Nephron (organoid): Measurements from ENCODE around the gene CCBE1.

Experiments used
- H3K27ac Mint-ChIP-seq, 3 experiments: 2 replicates each; pipeline ENCODE4 v1.8.0; 2020; ENCODE audit warnings: mixed read lengths in 3 of 3, mild to moderate bottlenecking in 2 of 3, moderate library complexity in 1 of 3
- H3K27me3 Mint-ChIP-seq: 2 replicates; pipeline ENCODE4 v1.8.0; 2021; ENCODE audit warnings: low read depth, mild to moderate bottlenecking, moderate library complexity, mixed read lengths
- H3K36me3 Mint-ChIP-seq: 2 replicates; pipeline ENCODE4 v1.8.0; 2020; ENCODE audit warnings: low read depth, mixed read lengths
- H3K4me1 Mint-ChIP-seq: 2 replicates; pipeline ENCODE4 v1.8.0; 2020; ENCODE audit warnings: mixed read lengths
- H3K4me3 Mint-ChIP-seq, 3 experiments: 2 replicates each; pipeline ENCODE4 v1.8.0; 2020; ENCODE audit warnings: mild to moderate bottlenecking in 3 of 3, mixed read lengths in 3 of 3, moderate library complexity in 2 of 3
- H3K9me3 Mint-ChIP-seq: 2 replicates; pipeline ENCODE4 v1.8.0; 2020; ENCODE audit warnings: mixed read lengths
- CTCF ChIP-seq, 3 experiments: fragments of 200-600 bp; sonication (generic); IDR thresholded peaks; one replicate each; pipeline ENCODE4 v1.5.0; 2021; ENCODE audit warnings: antibody characterized with exemption in 3 of 3; ENCODE audit not compliant: unreplicated experiment in 3 of 3

The CCBE1 gene

DNA sequence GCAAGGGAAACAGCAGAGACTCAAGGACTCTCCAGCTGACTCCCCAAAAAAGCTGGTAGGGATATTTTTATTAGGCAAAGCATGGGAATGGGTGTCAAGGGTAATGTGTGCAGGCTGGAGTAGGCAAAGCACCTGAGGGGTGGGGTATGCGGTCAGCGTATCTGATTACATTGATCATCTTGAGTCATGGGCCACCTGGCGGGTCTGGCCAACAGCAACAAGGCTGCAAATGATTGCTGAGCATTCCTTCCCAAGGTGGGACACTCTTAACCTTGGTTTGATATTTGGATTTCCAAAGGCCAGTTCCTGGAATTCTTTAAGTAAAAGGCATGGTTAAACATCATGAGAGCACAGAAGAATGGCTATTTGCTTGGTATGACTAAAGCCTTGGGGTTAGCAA, 32.6 kb upstream of the CCBE1 start:
- no peak overlapping the region for H3K4me3 Mint-ChIP-seq
- H3K27me3 Mint-ChIP-seq: peaks cover 7% of the 10 kb centered on the region
- H3K4me1 Mint-ChIP-seq: no peaks in the 10 kb centered on the region
- peaks cover 3% of the 10 kb centered on the region for H3K9me3 Mint-ChIP-seq
- H3K36me3 Mint-ChIP-seq: no peaks in the 10 kb centered on the region
- H3K27ac Mint-ChIP-seq: no peak overlapping the region
- no peak for TF ChIP-seq CTCF (IDR thresholded peaks at IDR 0.05; ENCODE audit: unreplicated experiment in 3 of 3)

- Mint-ChIP-seq H3K27ac (peak overlapping the region in 1 of 3 experiments; percentile 62), H3K4me1 (no peaks in the 10 kb centered on the region), H3K27me3 (peaks cover 7% of the 10 kb centered on the region), H3K4me3 (no peak overlapping the region), H3K36me3 (no peaks in the 10 kb centered on the region), H3K9me3 (peaks cover 3% of the 10 kb centered on the region)
- no peak for TF ChIP-seq CTCF (IDR thresholded peaks at IDR 0.05; ENCODE audit: unreplicated experiment in 3 of 3)
These were observed 31.6 kb upstream of the CCBE1 start for GRCh38 chr18:59728816-59729215.

GRCh38 chr18:59725142-59725541, 27.9 kb upstream of the CCBE1 start:
- Mint-ChIP-seq H3K4me3 (no peak overlapping the region), H3K4me1 (peaks cover 6% of the 10 kb centered on the region), H3K27me3 (peaks cover 7% of the 10 kb centered on the region), H3K9me3 (peaks cover 6% of the 10 kb centered on the region), H3K36me3 (no peaks in the 10 kb centered on the region), H3K27ac (no peak overlapping the region)
- no peak for TF ChIP-seq CTCF (IDR thresholded peaks at IDR 0.05; ENCODE audit: unreplicated experiment in 3 of 3)

DNA sequence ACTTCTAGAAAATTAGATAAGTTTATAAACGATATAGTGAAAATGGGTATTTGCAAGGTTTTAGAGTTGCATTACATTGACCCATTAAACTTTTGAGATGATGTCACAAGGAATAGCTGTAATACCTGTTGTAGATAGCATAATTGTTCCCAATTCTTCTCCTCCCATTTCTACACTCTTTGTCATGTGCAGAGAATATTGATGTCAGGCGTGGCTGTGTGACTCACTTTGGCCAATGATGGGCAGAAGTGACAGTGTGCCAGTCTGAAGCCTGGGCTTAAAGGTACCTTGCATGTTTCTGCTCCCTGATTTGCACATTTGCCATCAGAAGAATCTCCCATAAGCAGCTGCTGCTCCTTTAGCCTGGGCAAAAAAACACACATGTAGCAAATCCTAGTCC, 26.9 kb upstream of the CCBE1 start:
- Mint-ChIP-seq H3K27ac (no peak overlapping the region), H3K27me3 (peaks cover 10% of the 10 kb centered on the region), H3K4me3 (no peak overlapping the region), H3K36me3 (no peaks in the 10 kb centered on the region), H3K9me3 (peaks cover 6% of the 10 kb centered on the region), H3K4me1 (peaks cover 15% of the 10 kb centered on the region)
- no peak for TF ChIP-seq CTCF (IDR thresholded peaks at IDR 0.05; ENCODE audit: unreplicated experiment in 3 of 3)

DNA sequence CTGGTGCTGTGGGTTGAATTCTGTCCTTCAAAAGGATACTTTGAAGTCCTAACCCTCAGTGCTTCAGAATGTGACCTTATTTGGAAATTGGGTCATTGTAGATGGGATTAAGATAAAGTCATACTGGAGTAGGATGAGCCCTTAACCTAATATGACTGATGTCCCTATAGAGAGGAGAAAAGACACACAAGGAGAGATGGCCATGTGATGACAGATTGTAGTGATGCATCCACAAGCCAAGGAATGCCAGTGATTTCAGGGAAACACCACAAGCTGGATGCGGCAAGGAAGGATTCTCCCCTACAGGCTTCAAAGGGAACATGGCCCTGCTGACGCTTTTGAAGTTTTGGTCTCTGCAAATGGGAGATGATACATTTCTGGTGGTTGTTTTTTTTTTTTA, 24.7 kb upstream of the CCBE1 start:
- no peak for TF ChIP-seq CTCF (IDR thresholded peaks at IDR 0.05; ENCODE audit: unreplicated experiment in 3 of 3)
- H3K27ac Mint-ChIP-seq: no peak overlapping the region
- H3K27me3 Mint-ChIP-seq: peaks cover 17% of the 10 kb centered on the region
- peaks cover 32% of the 10 kb centered on the region for H3K4me1 Mint-ChIP-seq
- no peaks in the 10 kb centered on the region for H3K36me3 Mint-ChIP-seq
- H3K4me3 Mint-ChIP-seq: no peak overlapping the region
- H3K9me3 Mint-ChIP-seq: peaks cover 3% of the 10 kb centered on the region

- no peak for TF ChIP-seq CTCF (IDR thresholded peaks at IDR 0.05; ENCODE audit: unreplicated experiment in 3 of 3)
- Mint-ChIP-seq H3K4me1 (peaks cover 32% of the 10 kb centered on the region), H3K4me3 (no peak overlapping the region), H3K27me3 (peaks cover 17% of the 10 kb centered on the region), H3K27ac (peak overlapping the region in 1 of 3 experiments; percentile 53), H3K36me3 (no peaks in the 10 kb centered on the region), H3K9me3 (peaks cover 3% of the 10 kb centered on the region)
These were observed 24.0 kb upstream of the CCBE1 start for GRCh38 chr18:59721211-59721610.
